GM12878 (cell line): Measurements from ENCODE around the gene NOC2L. TPM values are rescaled to one million over a fixed set of nuclear protein-coding genes. Genes with fewer than 3 reads are reported as not detected.

Source experiments
- ATAC-seq: fragments of 200-7000 bp; cut with Tn5 transposase; 3 replicates; pipeline ENCODE4 v1.9.1; 2020; ENCODE audit warnings: mild to moderate bottlenecking, moderate library complexity
- BruUV-seq: library from RNA; stranded (reverse); fragments of 400-500 nt; replicated peaks from 2 replicates; lab custom pipeline; 2021; lab: Mats Ljungman, UMichigan
- CTCF ChIA-PET: fragments of 300-600 bp; sonication (Branson Sonifier 250); formaldehyde crosslinking; extraction: SDS; loops from one replicate; lab custom pipeline; 2021; ENCODE audit warnings: inconsistent platforms; lab: Yijun Ruan, JAX
- POLR2A ChIA-PET: fragments of 350-600 bp; formaldehyde crosslinking; extraction: SDS; loops from one replicate; lab custom pipeline; 2021; ENCODE audit warnings: inconsistent platforms; lab: Charles Lee
- RAD21 ChIA-PET: fragments of 300-600 bp; sonication (Branson Sonifier 250); formaldehyde crosslinking; loops from one replicate; lab custom pipeline; 2023; ENCODE audit warnings: antibody characterized with exemption; ENCODE audit not compliant: unreplicated experiment; lab: Charles Lee
- SMC1A ChIA-PET: fragments of 300-600 bp; sonication (Branson Sonifier 250); formaldehyde crosslinking; loops from one replicate; lab custom pipeline; 2023; ENCODE audit not compliant: unreplicated experiment, uncharacterized antibody; lab: Charles Lee
- DNase-seq: peaks from one replicate; pipeline ENCODE4 v3.0.0-alpha.2; 2011; ENCODE audit warnings: low read depth, low spot score
- FAIRE-seq: peaks from 3 replicates; lab custom pipeline; 2011; peaks lifted over from hg19 to GRCh38; lab: Jason Lieb, UNC
- H2AFZ ChIP-seq: 2 replicates; pipeline ENCODE4 v1.6.0; 2011; ENCODE audit warnings: low read depth, low read length, control low read depth; ENCODE audit not compliant: control insufficient read depth
- H3K27ac ChIP-seq: 2 replicates; pipeline ENCODE4 v1.5.1; 2011; ENCODE audit warnings: control low read depth; ENCODE audit not compliant: control insufficient read depth, insufficient read depth
- H3K27me3 ChIP-seq, 2 experiments: replicated peaks in 1 of 2; 2 replicates each; pipeline versions ENCODE4 v1.6.0 to v1.6.1; 2011; ENCODE audit warnings: low read length in 1 of 2; ENCODE audit not compliant: control insufficient read depth in 2 of 2, insufficient read depth in 2 of 2
- H3K36me3 ChIP-seq, 2 experiments: 2 replicates each; pipeline ENCODE4 v1.5.1; 2011; ENCODE audit warnings: low read length in 1 of 2; ENCODE audit not compliant: control insufficient read depth in 2 of 2, insufficient read depth in 2 of 2
- H3K4me1 ChIP-seq: 2 replicates; pipeline ENCODE4 v1.6.1; 2011; ENCODE audit warnings: mild to moderate bottlenecking, low read length, moderate library complexity, mixed read lengths; ENCODE audit not compliant: control insufficient read depth, insufficient read depth
- H3K4me2 ChIP-seq: 2 replicates; pipeline ENCODE4 v1.6.0; 2011; ENCODE audit warnings: control low read depth; ENCODE audit not compliant: control insufficient read depth, insufficient read depth
- H3K4me3 ChIP-seq: fragments of 200-600 bp; sonication (generic); 2 replicates; pipeline ENCODE4 v1.5.1; 2016
- H3K79me2 ChIP-seq: 2 replicates; pipeline ENCODE4 v1.6.0; 2011; ENCODE audit warnings: low read length; ENCODE audit not compliant: control insufficient read depth, insufficient read depth
- H3K9ac ChIP-seq: 2 replicates; pipeline ENCODE4 v1.8.0; 2011; ENCODE audit warnings: low read length, control low read depth, mixed read lengths; ENCODE audit not compliant: control insufficient read depth, insufficient read depth
- H3K9me3 ChIP-seq: replicated peaks from 3 replicates; pipeline ENCODE4 v1.5.1; 2011; ENCODE audit warnings: mild to moderate bottlenecking, low read length; ENCODE audit not compliant: control insufficient read depth, insufficient read depth
- H4K20me1 ChIP-seq: 2 replicates; pipeline ENCODE4 v1.6.0; 2011; ENCODE audit not compliant: control insufficient read depth, insufficient read depth
- CBX5 ChIP-seq: sonication (generic); IDR thresholded peaks from 2 replicates; pipeline ENCODE4 v1.6.1; 2016; ENCODE audit warnings: low read depth, moderate library complexity, mild to moderate bottlenecking, inconsistent platforms
- HDAC6 ChIP-seq: fragments of 200-600 bp; sonication (generic); IDR thresholded peaks from one replicate; pipeline ENCODE4 v1.8.0; 2017; ENCODE audit warnings: antibody characterized with exemption; ENCODE audit not compliant: unreplicated experiment
- RAD51 ChIP-seq: fragments of 450-650 bp; IDR thresholded peaks from 2 replicates; pipeline ENCODE4 v1.6.1; 2016; ENCODE audit warnings: moderate library complexity, mild to moderate bottlenecking, inconsistent platforms
- SUPT20H ChIP-seq: IDR thresholded peaks from 2 replicates; pipeline ENCODE4 v1.6.1; 2011; ENCODE audit warnings: low read depth, mild to moderate bottlenecking, low read length, moderate library complexity, borderline replicate concordance; ENCODE audit not compliant: control insufficient read depth
- ZNF592 ChIP-seq: fragments of 450-650 bp; IDR thresholded peaks from 2 replicates; pipeline ENCODE4 v1.6.1; 2017; ENCODE audit warnings: mild to moderate bottlenecking, moderate library complexity
- WGBS: methylation state at CpG from one replicate; pipeline ENCODE4 v1.1.6; 2016; ENCODE audit warnings: low lambda C conversion rate; ENCODE audit not compliant: insufficient replicate concordance, insufficient coverage; ENCODE audit errors: missing lambda C conversion rate; 5-methylcytosine and 5-hydroxymethylcytosine counted together
- in situ Hi-C: fragments of 300-500 bp; cut with MboI; formaldehyde crosslinking; loops from 9 replicates; pipeline ENCODE4 v1.14.3; 2018; ENCODE audit warnings: mixed read lengths
- intact Hi-C: fragments of 100-400 bp; cut with micrococcal nuclease; formaldehyde crosslinking; loops from one replicate; pipeline ENCODE4 v1.14.2; 2022; ENCODE audit not compliant: unreplicated experiment
- polyA plus RNA-seq, 11 experiments: library from polyadenylated mRNA; depleted of rRNA in 4 of 11; unstranded in 6 of 11; stranded (reverse) in 5 of 11; fragments of >200 nt; fragmentation: Nextera tagmentation in 4 of 11; fragmentation: Illumina TruSeq in 1 of 11; extraction: Ambion mirVana in 4 of 11; extraction: Trizol in 1 of 11; gene quantifications; 1 replicate in 1 of 11; 2 replicates in 10 of 11; pipeline versions ENCODE4 v1.2.1 to v1.2.3, GENCODE V29; 2011 to 2016; ENCODE audit warnings: inconsistent platforms in 2 of 11, missing spikeins in 2 of 11, low read depth in 1 of 11
- total RNA-seq, 4 experiments: library from RNA; depleted of rRNA in 3 of 4; stranded (reverse); fragments of >200 nt in 3 of 4; fragmentation: Illumina TruSeq in 1 of 4; extraction: Trizol in 1 of 4; gene quantifications; 2 replicates each; pipeline versions ENCODE4 v1.2.1 to v1.2.3, GENCODE V29; 2013 to 2021

NOC2L gene
- total and polyA plus RNA-seq, 10 of the 15 experiments (the other 5 are each of a cell fraction or from before 2014, with no cell fraction given): 1.3 to 171 (median 64.3) TPM

GRCh38 chr1:969260-969855 is 10.3 kb upstream of the NOC2L start:
- no peak for FAIRE-seq
- no TSS peak for BruUV-seq
- CTCF ChIA-PET: no interaction called here
- Histone ChIP-seq H3K27ac (no peak overlapping the region), H2AFZ (no peak overlapping the region), H3K9ac (no peak overlapping the region), H4K20me1 (no peaks in the 10 kb centered on the region)
- TF ChIP-seq HDAC6 (no peak), SUPT20H (no peak), ZNF592 (no peak), RAD51 (no peak), CBX5 (no peak)
- TF ChIP-seq, all 136 proteins: peak for 0
- RAD21 ChIA-PET: no interaction called here
- Histone ChIP-seq H3K27me3 (no peaks in the 10 kb centered on the region), H3K4me2 (no peak overlapping the region), H3K79me2 (no peaks in the 10 kb centered on the region), H3K36me3 (no peaks in the 10 kb centered on the region), H3K4me1 (peaks cover 9% of the 10 kb centered on the region), H3K4me3 (no peak overlapping the region), H3K9me3 (no peaks in the 10 kb centered on the region)
- in situ Hi-C loops (no loop called here), intact Hi-C loops (no loop called here)
- no peak for DNase-seq
- SMC1A ChIA-PET: no interaction called here
- POLR2A ChIA-PET: no interaction called here
- ATAC-seq: no peak
- WGBS: 72% methylated on average over 15 of the region's 15 CpGs
